SK-N-SH (cell line): ENCODE results near the gene TPP1.

ENCODE experiments used
- TAF1 ChIP-seq: IDR thresholded peaks from 2 replicates; pipeline ENCODE4 v1.6.1; 2012; ENCODE audit warnings: low read depth, mild to moderate bottlenecking, low read length, moderate library complexity, borderline replicate concordance
- TEAD4 ChIP-seq: IDR thresholded peaks from 2 replicates; pipeline ENCODE4 v1.4.0; 2012; ENCODE audit warnings: mild to moderate bottlenecking, borderline replicate concordance; ENCODE audit not compliant: insufficient read depth

DNA sequence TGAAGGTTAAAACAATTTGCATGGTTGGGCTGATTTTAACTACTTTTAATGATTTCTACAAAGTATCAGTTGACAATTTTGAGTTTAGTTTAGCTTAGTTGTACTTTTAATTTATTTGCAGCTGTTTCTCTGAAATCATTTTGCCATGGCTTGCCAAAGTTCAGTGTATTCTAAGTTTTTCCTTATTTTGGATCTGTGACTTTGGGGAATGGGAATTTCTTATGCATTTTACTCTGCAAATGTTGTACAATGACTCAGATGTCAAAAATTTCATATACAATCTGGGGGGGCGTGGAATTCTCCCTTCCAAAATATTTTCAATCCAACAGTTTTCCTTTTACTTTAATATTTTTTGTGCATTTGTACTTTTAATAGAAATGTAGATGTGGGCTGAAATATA is 45.3 kb upstream of the TPP1 start:
- TF ChIP-seq TAF1 = no peak
- no peak for TF ChIP-seq TEAD4
